Measurements from ENCODE around the gene GIMAP7. TPM values are rescaled to one million over a fixed set of nuclear protein-coding genes. Genes with fewer than 3 reads are reported as not detected.

The GIMAP7 gene
- polyA plus RNA-seq, 1 donor from 2014 or later: not detected

DNA sequence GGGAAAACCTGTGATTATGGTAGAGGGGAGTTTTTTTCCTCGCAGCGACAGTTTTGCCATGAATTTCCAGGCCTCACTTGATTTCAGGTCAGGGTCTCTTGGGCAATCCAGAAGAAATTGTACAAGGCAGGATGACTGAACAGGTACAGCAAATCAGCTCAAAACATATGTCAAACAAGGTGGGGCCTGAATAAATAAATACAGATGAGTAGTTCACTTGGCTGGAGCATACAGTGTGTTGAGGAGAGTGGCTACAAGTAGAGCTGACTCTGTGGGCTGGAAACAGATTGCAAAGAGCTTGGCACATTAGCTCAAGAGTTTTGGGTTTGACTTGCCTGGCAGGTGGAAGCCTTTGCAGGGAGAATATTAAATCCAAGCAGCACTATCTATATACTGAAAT is 49.3 kb upstream of the GIMAP7 start:
- no peak overlapping the region for H3K4me2 ChIP-seq (ENCODE audit: low read length)
- H3K36me3 ChIP-seq (ENCODE audit: insufficient read depth, low read length): no peaks in the 10 kb centered on the region
- no peaks in the 10 kb centered on the region for H4K20me1 ChIP-seq (ENCODE audit: insufficient read depth)
- no peaks in the 10 kb centered on the region for H3F3A ChIP-seq (ENCODE audit: insufficient read depth, low read length, poor library complexity, severe bottlenecking)
- no peak overlapping the region for H3K4me3 ChIP-seq (ENCODE audit: low read length)
- H3K79me2 ChIP-seq (replicated peaks; ENCODE audit: insufficient read depth, low read length): no peaks in the 10 kb centered on the region
- TF ChIP-seq EZH2 (IDR thresholded peaks at IDR 0.05; ENCODE audit: borderline replicate concordance, insufficient read depth, low read length, poor library complexity, severe bottlenecking) (no peak), POLR2AphosphoS5 (IDR thresholded peaks at IDR 0.05) (no peak), MXI1 (conservative IDR thresholded peaks at IDR 0.05; ENCODE audit: poor library complexity, severe bottlenecking) (no peak), SMC3 (conservative IDR thresholded peaks at IDR 0.05; ENCODE audit: poor library complexity) (no peak), RAD21 (conservative IDR thresholded peaks at IDR 0.05) (no peak)
- TF ChIP-seq, protein P1, sequence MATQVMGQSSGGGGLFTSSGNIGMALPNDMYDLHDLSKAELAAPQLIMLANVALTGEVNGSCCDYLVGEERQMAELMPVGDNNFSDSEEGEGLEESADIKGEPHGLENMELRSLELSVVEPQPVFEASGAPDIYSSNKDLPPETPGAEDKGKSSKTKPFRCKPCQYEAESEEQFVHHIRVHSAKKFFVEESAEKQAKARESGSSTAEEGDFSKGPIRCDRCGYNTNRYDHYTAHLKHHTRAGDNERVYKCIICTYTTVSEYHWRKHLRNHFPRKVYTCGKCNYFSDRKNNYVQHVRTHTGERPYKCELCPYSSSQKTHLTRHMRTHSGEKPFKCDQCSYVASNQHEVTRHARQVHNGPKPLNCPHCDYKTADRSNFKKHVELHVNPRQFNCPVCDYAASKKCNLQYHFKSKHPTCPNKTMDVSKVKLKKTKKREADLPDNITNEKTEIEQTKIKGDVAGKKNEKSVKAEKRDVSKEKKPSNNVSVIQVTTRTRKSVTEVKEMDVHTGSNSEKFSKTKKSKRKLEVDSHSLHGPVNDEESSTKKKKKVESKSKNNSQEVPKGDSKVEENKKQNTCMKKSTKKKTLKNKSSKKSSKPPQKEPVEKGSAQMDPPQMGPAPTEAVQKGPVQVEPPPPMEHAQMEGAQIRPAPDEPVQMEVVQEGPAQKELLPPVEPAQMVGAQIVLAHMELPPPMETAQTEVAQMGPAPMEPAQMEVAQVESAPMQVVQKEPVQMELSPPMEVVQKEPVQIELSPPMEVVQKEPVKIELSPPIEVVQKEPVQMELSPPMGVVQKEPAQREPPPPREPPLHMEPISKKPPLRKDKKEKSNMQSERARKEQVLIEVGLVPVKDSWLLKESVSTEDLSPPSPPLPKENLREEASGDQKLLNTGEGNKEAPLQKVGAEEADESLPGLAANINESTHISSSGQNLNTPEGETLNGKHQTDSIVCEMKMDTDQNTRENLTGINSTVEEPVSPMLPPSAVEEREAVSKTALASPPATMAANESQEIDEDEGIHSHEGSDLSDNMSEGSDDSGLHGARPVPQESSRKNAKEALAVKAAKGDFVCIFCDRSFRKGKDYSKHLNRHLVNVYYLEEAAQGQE (IDR thresholded peaks at IDR 0.05; ENCODE audit: borderline replicate concordance): no peak
- TF ChIP-seq, protein P2, sequence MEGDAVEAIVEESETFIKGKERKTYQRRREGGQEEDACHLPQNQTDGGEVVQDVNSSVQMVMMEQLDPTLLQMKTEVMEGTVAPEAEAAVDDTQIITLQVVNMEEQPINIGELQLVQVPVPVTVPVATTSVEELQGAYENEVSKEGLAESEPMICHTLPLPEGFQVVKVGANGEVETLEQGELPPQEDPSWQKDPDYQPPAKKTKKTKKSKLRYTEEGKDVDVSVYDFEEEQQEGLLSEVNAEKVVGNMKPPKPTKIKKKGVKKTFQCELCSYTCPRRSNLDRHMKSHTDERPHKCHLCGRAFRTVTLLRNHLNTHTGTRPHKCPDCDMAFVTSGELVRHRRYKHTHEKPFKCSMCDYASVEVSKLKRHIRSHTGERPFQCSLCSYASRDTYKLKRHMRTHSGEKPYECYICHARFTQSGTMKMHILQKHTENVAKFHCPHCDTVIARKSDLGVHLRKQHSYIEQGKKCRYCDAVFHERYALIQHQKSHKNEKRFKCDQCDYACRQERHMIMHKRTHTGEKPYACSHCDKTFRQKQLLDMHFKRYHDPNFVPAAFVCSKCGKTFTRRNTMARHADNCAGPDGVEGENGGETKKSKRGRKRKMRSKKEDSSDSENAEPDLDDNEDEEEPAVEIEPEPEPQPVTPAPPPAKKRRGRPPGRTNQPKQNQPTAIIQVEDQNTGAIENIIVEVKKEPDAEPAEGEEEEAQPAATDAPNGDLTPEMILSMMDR (IDR thresholded peaks at IDR 0.05; ENCODE audit: poor library complexity, severe bottlenecking): no peak
- no peak overlapping the region for H2AFZ ChIP-seq (ENCODE audit: low read depth, low read length)
- no peak overlapping the region for H3K9ac ChIP-seq (ENCODE audit: low read length)
- H3K9me2 ChIP-seq (ENCODE audit: insufficient read depth, low read length): no peaks in the 10 kb centered on the region
- no peaks in the 10 kb centered on the region for H3K9me3 ChIP-seq (ENCODE audit: low read length)
- no peaks in the 10 kb centered on the region for H3K27me3 ChIP-seq (ENCODE audit: insufficient read depth, low read depth, low read length)
- no peak overlapping the region for H3K27ac ChIP-seq (ENCODE audit: low read length)

DNA sequence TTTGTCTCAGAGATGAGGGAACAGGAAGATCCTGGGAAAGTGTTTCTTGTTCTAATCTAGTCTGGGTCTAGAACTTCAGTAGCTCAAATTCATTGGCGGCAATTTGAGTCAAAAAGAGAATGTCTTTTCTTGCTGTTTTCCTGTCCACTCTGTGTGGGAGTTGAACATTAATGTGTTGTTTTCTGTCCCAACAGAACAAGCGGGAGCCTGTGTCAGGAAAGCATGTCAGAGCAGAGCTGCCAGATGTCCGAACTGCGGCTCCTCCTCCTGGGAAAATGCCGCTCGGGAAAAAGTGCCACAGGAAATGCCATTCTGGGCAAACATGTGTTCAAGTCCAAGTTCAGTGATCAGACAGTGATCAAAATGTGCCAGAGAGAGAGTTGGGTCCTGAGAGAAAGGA is 48.2 kb upstream of the GIMAP7 start:
- TF ChIP-seq MXI1 (conservative IDR thresholded peaks at IDR 0.05; ENCODE audit: poor library complexity, severe bottlenecking) (no peak), RAD21 (conservative IDR thresholded peaks at IDR 0.05) (no peak)
- H3K36me3 ChIP-seq (ENCODE audit: insufficient read depth, low read length): no peaks in the 10 kb centered on the region
- H3K27me3 ChIP-seq (ENCODE audit: insufficient read depth, low read depth, low read length): no peaks in the 10 kb centered on the region
- H3K9me2 ChIP-seq (ENCODE audit: insufficient read depth, low read length): no peaks in the 10 kb centered on the region
- H3K9me3 ChIP-seq (ENCODE audit: low read length): no peaks in the 10 kb centered on the region
- H3F3A ChIP-seq (ENCODE audit: insufficient read depth, low read length, poor library complexity, severe bottlenecking): no peaks in the 10 kb centered on the region
- no peak overlapping the region for H3K4me3 ChIP-seq (ENCODE audit: low read length)
- H3K27ac ChIP-seq (ENCODE audit: low read length): no peak overlapping the region
- no peaks in the 10 kb centered on the region for H4K20me1 ChIP-seq (ENCODE audit: insufficient read depth)
- H3K4me2 ChIP-seq (ENCODE audit: low read length): no peak overlapping the region
- H2AFZ ChIP-seq (ENCODE audit: low read depth, low read length): no peak overlapping the region
- no peaks in the 10 kb centered on the region for H3K79me2 ChIP-seq (replicated peaks; ENCODE audit: insufficient read depth, low read length)
- H3K9ac ChIP-seq (ENCODE audit: low read length): no peak overlapping the region

DNA sequence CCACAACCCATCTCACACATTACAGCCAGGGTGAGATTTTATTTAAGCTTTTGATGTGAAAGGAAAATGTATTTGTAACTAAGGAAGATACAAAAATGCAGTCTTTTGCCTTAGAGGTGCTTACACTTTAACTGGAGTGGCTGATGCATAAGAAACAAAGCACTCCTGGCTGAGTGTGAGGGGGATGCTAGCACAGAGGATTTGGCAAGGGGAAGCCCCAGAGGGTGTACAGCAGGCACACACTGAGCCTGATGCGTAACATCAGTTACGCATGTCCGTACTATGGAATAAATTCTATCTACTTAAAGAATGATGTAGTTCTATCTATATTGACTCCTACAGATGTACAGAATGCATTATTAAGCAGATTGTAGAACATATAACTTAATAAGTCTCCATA is 46.4 kb upstream of the GIMAP7 start:
- Histone ChIP-seq H3K36me3 (ENCODE audit: insufficient read depth, low read length) (no peaks in the 10 kb centered on the region), H3K9me3 (ENCODE audit: low read length) (no peaks in the 10 kb centered on the region), H2AFZ (ENCODE audit: low read depth, low read length) (no peak overlapping the region), H4K20me1 (ENCODE audit: insufficient read depth) (no peaks in the 10 kb centered on the region), H3K27ac (ENCODE audit: low read length) (no peak overlapping the region), H3K79me2 (replicated peaks; ENCODE audit: insufficient read depth, low read length) (no peaks in the 10 kb centered on the region), H3F3A (ENCODE audit: insufficient read depth, low read length, poor library complexity, severe bottlenecking) (no peaks in the 10 kb centered on the region), H3K9me2 (ENCODE audit: insufficient read depth, low read length) (no peaks in the 10 kb centered on the region), H3K9ac (ENCODE audit: low read length) (no peak overlapping the region), H3K4me2 (ENCODE audit: low read length) (no peak overlapping the region), H3K27me3 (ENCODE audit: insufficient read depth, low read depth, low read length) (no peaks in the 10 kb centered on the region), H3K4me3 (ENCODE audit: low read length) (no peak overlapping the region)
- TF ChIP-seq MXI1 (conservative IDR thresholded peaks at IDR 0.05; ENCODE audit: poor library complexity, severe bottlenecking) (no peak), RAD21 (conservative IDR thresholded peaks at IDR 0.05) (no peak)
